GM19023 (cell line): ENCODE measurements around the gene ELANE.
"Not testable (repeated sequence)": the region's sequence is repeated elsewhere in the genome, so short reads cannot be mapped to it uniquely, and the experiment has no call there.

Source experiments
- ATAC-seq: cut with Tn5 transposase; IDR thresholded peaks from one replicate; pipeline ENCODE4 v1.9.1; 2021; ENCODE audit warnings: mild to moderate bottlenecking, moderate library complexity; ENCODE audit not compliant: unreplicated experiment

ELANE gene

DNA sequence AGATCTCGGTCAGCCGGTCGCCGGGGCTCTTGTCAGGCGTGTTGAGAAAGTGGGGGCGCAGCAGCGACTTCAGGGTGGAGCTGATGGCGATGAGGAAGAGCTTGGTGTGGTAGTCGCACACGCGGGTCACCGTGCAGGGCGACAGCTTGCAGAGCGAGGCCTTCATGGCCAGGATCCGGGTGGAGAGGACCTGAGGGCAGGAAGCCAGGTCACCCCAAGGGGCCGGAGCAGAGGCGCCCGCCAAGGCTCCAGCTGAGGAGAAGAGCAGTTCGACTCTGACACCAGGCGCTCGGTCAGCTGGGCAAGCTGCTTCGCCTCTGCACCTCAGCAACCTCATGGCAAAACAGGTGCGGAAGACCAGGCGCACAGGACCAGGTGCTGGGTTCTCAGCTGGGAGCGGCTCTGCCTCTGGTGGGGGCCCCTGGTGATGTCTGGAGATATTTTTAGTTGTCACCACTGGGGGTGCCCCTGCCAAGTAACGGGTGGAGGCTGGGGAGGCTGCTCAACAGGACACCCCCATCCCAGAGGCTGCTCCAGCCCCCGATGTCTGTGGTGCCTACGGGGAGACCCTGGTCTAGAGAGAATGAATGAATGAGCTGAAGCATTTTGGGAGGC, 23.3 kb downstream of the ELANE start:
- no peak for ATAC-seq

- no peak for ATAC-seq
Observed at GRCh38 chr19:876089-876488, 24.0 kb downstream of the ELANE start.

DNA sequence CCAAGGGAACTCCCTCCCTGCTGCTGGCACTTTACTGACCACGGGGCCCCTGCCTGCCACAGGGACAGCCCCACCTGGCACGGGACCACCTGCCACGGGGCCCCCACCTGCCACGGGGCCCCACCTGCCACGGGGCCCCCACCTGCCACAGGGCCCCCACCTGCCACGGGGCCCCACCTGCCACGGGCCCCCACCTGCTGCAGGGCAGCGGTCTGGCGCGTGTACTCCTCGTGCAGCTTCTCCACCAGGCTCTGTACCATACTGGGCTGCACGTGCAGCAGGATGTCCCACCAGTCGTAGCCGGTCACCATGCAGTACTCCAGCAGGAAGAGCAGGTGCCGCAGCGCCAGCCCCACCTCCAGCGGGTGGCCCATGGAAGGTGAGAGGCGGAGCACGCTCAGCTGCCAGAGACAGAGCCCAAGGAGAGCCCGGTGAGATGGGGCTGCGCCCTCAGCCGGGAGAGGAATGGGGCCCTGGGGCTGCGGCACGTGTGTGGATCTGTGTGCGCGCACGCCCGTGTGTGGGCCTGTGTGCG, 24.7 kb downstream of the ELANE start:
- no peak for ATAC-seq

- not testable (repeated sequence) for ATAC-seq
Observed at GRCh38 chr19:877992-878660, 26.0 kb downstream of the ELANE start.

- not testable (repeated sequence) for ATAC-seq
Observed at GRCh38 chr19:878751-879561, 26.9 kb downstream of the ELANE start.

DNA sequence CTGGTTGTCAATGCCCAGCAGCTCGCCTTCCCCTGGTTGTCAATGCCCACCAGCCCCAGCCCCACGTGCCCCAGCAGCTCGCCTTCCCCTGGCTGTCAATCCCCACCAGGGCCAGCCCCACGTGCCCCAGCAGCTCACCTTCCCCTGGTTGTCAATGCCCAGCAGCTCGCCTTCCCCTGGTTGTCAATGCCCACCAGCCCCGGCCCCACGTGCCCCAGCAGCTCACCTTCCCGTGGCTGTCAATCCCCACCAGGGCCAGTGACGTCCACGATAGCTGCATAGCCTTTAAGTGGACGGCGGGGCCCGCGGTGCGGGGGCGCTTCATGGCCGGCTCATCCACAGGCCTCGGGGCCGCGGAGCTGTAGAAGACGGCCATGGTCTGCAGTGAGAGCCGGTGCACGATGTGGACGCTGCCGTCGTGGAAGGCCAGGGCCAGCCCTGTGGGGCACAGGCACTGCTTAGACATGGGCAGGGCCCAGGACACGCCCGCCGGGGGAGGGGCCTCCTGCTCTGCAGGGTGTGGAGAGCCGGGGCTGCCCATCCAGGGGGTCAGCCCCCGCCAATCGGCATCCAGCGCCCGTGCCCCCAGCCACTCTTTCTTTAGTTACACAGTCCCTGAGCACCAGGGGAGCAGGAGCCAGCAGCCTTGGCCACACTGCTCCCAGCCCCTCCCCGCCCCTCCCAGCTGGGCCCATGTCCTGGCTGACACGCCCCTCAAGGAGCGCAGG, 27.8 kb downstream of the ELANE start:
- ATAC-seq: no peak

GRCh38 chr19:881385-882071, 29.4 kb downstream of the ELANE start:
- ATAC-seq: no peak

GRCh38 chr19:882871-883497, 30.9 kb downstream of the ELANE start:
- no peak for ATAC-seq

DNA sequence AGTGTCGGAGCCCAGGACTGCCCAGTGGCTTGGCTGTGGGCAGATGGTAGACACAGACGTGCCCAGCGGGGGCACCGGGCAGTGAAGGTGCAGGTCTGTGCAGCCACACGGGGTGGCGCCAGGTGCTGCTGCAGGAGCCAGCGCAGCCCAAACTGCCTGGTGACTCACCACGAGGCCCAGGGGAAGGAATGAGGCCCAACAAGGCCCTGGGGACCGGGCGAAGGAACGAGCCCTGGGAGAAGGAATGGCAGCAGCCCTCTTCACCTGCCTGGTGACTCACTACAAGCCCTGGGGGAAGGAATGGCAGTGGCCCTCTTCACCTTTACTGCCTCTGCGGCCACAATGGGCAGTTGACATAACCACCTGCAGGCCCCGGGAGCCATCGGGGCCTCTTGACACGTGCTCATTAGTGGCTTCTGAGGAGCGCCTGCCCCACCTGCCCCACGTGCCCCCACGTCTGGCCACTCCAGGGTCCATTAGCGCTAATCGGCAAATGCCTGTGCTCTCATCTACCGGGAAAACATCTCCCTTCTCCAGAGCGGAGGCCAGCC, 31.6 kb downstream of the ELANE start:
- no peak for ATAC-seq

- ATAC-seq: no peak
Observed at GRCh38 chr19:884420-885211, 32.5 kb downstream of the ELANE start.

- ATAC-seq: no peak
Observed at GRCh38 chr19:885536-886224, 33.6 kb downstream of the ELANE start.

GRCh38 chr19:887072-887471, 35.0 kb downstream of the ELANE start:
- ATAC-seq: no peak

- no peak for ATAC-seq
Observed at GRCh38 chr19:887599-887998, 35.5 kb downstream of the ELANE start.

- ATAC-seq: no peak
Observed at GRCh38 chr19:888581-889385, 36.7 kb downstream of the ELANE start.

GRCh38 chr19:889662-890295, 37.7 kb downstream of the ELANE start:
- ATAC-seq: no peak

DNA sequence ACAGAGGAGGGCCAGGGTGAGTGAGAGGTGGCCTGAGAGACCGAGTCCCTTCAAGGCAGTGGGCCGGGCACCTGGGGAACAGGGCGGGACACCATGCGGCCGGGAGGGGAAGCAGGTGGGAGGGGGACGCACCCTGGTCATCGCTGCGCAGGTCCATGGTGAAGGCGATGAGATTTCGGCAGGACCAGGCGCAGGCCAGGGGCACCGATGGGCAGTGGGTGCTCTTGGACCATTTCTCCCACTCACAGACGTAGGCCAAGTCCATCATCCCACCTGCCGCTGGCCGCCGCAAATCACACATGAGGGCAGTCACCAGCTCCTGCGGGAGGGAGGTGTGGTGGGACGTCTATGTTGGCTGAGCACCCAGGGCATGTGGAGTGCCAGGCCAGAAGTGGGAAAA, 38.7 kb downstream of the ELANE start:
- no peak for ATAC-seq
